IPS DF 4.7 (cell line): Measurements from ENCODE around the gene ATOX1.
"Not testable (repeated sequence)": the region's sequence is repeated elsewhere in the genome, so short reads cannot be mapped to it uniquely, and the experiment has no call there.

Experiments used
- DNase-seq: peaks from one replicate; pipeline ENCODE4 v3.0.0-alpha.2; 2013; ENCODE audit warnings: low spot score; ENCODE audit errors: extremely low read depth

Gene ATOX1, protein sequence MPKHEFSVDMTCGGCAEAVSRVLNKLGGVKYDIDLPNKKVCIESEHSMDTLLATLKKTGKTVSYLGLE

DNA sequence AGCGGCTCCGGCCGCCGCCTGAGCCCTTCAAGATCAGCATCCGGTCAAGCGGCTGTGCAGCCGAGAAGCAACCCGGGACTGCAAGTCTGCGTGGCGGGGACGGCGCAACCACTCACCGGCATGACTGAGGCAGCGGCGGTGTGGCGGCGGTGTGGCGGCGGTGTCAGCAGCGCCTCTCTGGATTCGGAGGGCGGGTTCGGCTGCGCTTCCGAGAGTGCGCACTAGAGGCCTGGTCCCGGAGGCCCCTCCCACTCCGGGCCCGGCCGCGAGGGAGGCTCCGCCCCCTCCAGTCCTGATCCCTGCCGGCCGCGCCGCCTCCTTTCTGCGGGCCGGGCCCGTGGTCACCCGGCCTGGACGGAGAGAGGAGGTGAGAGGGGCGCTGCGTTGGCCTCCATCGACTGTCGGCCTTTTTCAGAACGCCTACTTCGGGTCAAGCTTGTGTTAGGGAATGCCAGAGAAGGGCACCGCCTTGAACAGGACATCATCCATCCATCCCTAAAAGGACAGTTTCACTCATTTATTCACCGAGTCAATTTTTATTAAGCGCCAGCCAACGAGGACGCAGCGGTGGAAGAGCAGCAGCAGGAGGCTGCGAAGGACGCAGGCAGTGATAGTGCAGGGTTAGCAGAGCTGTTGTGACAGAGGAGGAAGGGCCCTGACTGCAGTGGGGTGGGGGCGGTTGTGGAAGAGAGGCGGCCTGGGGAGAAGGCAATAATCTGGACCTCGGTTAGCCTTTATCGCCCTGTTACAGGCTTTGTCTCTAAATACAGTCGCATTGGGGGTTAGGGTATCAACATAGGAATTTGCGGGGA lies at the start of gene ATOX1:
TSS of gene ATOX1 (minus strand) at position 202 of the 812 bp plus-strand sequence. CDS start at position 122, 80 bp downstream.
- DNase-seq, result no peak

GRCh38 chr5:151805414-151806223 lies 47.2 kb upstream of the ATOX1 start:
- no peak for DNase-seq

DNA sequence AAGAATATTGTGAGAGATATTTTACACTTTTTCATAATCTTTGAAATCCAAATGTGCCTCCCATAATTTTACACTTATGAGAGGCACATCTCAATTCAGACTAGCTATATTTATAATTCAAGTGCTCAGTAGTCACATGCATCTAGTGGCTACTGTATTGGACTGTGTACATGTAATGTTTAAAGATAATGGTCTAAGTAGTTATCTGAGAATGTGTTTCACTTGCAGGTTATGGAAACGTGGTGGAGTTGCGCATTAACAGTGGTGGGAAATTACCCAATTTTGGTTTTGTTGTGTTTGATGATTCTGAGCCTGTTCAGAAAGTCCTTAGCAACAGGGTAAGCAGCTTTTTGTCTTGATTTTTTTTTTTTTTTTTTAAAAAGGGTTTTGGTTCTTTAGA lies 42.1 kb upstream of the ATOX1 start:
- DNase-seq, result no peak

- DNase-seq, result no peak
Measured at GRCh38 chr5:151799407-151799806, 41.0 kb upstream of the ATOX1 start.

GRCh38 chr5:151798674-151799073 lies 40.2 kb upstream of the ATOX1 start:
- no peak for DNase-seq

DNA sequence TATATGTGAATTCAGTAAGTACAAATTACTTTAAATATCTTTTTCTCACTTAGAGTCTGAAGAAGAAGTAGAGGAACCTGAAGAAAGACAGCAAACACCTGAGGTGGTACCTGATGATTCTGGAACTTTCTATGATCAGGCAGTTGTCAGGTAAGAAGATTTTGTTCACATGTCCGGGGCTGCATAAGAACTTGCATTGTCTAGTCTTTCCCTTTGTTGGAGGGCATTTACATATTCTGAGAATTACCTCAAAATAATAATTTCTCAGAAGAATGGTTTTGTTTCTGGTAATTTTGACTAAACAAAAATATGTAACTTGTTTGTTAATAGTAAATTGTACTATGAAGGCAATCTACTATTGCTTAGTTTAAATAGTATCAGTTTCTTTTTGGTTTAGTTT lies 37.0 kb upstream of the ATOX1 start:
- DNase-seq, result no peak

GRCh38 chr5:151793358-151793757 lies 34.9 kb upstream of the ATOX1 start:
- DNase-seq, result no peak

DNA sequence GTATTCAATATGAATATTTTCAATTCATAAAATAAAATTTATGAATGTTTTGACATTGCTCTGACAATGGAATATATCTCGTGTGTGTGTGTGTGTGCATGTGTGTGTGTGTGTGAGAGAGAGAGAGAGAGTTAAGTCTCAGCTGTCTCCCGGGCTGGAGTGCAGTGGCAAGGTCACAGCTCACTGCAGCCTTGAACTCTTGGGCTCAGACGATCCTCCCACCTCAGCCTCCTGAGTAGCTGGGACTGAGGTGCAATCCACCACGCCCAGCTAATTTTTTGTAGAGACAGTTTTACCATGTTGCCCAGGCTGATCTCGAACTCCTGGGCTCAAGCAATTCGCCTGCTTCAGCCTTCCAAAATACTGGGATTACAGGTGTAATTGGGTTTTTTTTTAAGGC lies 29.4 kb upstream of the ATOX1 start:
- DNase-seq, result no peak

DNA sequence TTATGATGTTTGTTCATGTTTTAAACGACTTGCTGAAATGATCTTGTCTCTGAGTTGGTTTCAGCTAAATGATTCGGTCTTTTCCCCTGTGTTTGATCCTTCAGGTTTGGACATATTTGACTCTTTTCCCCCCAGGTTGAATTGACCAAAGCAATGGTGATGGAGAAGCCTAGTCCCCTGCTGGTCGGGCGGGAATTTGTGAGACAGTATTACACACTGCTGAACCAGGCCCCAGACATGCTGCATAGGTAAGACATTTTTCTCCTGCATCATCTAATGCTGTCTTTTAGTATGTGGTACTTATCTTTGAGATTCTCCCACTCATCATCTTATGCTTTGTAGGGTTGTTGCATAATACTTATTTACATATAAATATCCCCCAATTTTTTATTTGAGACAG lies 28.0 kb upstream of the ATOX1 start:
- DNase-seq, result no peak

GRCh38 chr5:151784141-151784540 lies 25.7 kb upstream of the ATOX1 start:
- DNase-seq, result no peak

GRCh38 chr5:151783664-151784063 lies 25.2 kb upstream of the ATOX1 start:
- not testable (repeated sequence) for DNase-seq

GRCh38 chr5:151781201-151781600 lies 22.8 kb upstream of the ATOX1 start:
- no peak for DNase-seq

GRCh38 chr5:151780348-151780747 lies 21.9 kb upstream of the ATOX1 start:
- no peak for DNase-seq

DNA sequence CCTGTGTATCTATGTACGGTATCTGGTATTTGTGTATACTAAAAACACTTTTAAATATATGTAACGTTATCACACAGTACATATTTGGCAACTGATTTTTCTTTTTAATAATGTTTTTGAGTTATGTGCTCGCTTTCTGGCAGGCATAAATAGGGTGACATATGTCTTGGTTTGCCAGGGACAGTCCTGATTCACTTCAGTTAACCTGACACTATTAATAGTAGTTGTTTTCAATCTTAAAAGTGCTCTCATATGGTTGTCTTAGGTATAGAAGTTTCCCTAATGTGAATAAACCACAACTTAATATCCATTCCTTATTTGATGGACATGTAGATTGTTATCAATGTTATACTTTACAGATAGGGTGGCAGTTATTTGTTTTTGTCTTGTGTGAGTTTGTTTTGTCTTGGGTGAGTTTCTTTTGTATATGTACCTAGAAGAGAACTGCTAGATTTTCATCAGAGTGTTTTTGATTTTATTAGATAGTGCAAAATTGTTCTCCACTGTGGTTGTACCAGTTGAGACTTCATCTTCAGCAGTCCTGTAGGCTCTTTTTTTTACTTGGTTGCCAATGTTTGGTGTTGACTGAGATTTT lies 21.2 kb upstream of the ATOX1 start:
- DNase-seq, result no peak

DNA sequence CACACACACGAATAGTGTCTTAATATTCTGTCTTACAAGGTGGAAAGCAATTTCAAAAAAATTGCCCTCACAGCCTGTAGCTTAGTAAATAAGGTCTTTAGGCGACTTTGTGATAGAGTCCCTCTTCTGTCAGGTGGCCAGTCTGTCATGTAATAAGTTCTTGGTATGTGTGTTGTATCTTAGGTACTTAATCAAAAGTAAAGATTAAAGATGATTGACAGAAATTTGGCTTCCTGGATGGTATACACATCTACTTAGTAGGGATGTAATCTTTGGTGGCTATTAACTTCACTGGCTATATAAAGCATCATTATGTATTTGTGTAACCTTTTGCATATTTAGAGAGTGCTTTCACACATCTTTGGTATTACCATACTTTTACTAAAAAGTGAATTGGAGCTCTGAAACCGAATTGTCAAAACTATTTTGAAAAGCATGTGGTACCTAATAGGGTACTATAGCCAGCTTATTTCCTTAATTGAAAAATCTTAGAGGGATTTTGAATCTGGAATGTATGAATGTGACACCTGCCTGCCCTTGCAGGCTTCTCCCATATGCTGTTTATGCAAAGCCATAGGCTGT lies 16.7 kb upstream of the ATOX1 start:
- DNase-seq, result no peak

GRCh38 chr5:151773951-151774350 lies 15.5 kb upstream of the ATOX1 start:
- DNase-seq, result no peak

- DNase-seq, result no peak
Measured at GRCh38 chr5:151772846-151773561, 14.6 kb upstream of the ATOX1 start.

- DNase-seq, result no peak
Measured at GRCh38 chr5:151772029-151772845, 13.8 kb upstream of the ATOX1 start.

DNA sequence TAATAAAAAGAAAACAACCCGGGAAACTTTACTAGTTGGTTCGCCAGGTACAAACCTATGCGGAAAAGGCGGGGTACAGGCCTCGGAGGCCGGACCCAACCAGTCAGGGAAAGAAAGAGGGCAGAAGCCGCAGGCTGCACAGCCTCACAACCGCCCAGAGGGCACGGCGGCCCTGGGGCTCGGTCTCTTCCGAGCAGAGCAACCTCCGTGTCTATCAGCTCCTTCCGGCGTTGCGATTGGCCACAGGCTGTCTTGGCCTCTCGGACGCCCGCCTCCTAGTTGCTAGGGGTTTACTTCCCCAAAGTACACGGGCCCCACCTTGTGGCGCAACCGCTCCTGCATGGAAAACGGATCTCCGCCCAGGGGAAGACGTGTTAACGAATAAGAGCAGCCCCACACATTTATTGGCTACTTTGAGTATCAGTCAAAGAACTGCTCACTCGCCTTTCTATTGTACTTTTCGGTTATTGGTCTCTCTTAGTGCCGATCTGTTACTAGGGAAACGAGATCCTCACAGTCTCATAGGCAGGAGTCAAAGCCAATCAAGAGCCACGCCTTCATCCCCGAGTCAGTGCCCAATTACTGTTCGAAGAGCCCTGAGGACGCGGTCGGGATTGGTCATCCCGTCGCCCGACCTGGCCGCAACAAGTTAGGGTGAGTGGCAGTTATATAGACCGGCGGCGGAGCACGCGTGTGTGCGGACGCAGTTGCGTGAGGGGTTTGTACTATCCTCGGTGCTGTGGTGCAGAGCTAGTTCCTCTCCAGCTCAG lies 13.0 kb upstream of the ATOX1 start, which contains the start of gene G3BP1:
TSS of gene G3BP1 (plus strand) at position 696 of the 770 bp plus-strand sequence. CDS start 14,667 bp downstream, outside the sequence.
- peak; percentile 100 for DNase-seq
